NCI-H774 (cell line): Measurements from ENCODE around the gene PCDHGB1.
"Not testable (repeated sequence)": the region's sequence is repeated elsewhere in the genome, so short reads cannot be mapped to it uniquely, and the experiment has no call there.

Experiments used
- DNase-seq: peaks from one replicate; lab custom pipeline; 2025; lab: John Stamatoyannopoulos, UW

Gene PCDHGB1

DNA sequence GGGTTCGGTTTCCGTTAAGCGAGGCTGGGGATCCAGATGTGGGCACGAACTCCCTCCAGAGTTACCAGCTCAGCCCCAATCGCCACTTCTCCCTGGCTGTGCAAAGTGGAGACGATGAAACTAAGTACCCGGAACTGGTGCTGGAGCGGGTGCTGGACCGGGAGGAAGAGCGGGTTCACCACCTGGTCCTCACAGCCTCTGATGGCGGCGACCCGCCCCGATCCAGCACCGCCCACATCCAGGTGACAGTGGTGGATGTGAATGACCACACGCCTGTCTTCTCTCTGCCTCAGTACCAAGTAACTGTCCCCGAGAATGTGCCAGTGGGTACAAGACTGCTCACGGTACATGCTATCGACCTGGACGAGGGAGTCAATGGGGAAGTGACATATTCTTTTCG lies 33.4 kb downstream of the PCDHGB1 start:
- DNase-seq, result no peak

DNA sequence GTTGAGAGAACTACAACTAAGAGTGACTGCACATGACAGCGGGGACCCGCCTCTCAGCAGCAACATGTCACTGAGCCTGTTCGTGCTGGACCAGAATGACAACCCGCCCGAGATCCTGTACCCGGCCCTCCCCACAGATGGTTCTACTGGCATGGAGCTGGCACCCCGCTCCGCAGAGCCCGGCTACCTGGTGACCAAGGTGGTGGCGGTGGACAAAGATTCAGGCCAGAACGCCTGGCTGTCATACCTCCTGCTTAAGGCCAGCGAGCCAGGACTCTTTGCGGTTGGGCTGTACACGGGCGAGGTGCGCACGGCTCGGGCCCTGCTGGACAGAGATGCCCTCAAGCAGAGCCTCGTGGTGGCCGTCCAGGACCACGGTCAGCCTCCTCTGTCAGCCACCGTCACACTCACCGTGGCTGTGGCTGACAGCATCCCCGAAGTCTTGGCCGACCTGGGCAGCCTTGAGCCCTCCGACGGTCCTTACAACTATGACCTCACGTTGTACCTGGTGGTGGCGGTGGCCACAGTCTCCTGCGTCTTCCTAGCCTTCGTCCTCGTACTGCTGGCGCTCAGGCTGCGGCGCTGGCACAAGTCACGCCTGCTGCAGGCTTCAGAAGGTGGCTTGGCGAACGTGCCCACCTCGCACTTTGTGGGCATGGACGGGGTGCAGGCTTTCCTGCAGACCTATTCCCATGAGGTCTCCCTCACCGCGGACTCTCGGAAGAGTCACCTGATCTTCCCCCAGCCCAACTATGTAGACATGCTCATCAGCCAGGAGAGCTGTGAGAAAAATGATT lies 34.8 kb downstream of the PCDHGB1 start:
- no peak for DNase-seq

DNA sequence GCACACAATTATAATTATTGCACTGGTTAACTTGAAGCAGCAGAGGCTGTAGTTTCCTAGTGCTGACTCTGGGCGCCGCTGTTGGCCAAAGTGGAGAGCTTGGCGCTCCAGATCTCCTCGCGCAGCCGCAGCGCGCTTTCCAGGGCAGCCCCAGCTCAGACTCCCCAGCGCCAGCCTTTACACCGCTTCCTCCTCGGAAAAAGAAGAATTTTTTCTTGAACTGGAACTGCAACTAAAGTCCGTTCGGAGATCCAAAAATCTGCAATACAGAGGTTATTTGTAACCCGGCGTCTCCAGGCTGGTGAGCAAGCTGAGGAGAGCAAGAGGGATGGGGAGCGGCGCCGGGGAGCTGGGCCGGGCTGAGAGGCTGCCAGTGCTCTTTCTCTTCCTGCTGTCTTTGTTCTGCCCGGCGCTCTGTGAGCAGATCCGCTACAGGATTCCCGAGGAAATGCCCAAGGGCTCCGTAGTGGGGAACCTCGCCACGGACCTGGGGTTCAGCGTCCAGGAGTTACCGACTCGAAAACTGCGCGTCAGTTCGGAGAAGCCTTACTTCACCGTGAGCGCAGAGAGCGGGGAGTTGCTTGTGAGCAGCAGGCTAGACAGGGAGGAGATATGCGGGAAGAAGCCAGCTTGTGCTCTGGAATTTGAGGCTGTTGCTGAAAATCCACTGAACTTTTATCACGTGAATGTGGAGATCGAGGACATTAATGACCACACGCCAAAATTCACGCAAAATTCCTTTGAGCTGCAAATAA lies 37.8 kb downstream of the PCDHGB1 start, which contains the start of gene PCDHGB4:
TSS of gene PCDHGB4 (plus strand) at position 142 of the 755 bp plus-strand sequence. CDS start at position 329, 187 bp downstream.
- not testable (repeated sequence) for DNase-seq

DNA sequence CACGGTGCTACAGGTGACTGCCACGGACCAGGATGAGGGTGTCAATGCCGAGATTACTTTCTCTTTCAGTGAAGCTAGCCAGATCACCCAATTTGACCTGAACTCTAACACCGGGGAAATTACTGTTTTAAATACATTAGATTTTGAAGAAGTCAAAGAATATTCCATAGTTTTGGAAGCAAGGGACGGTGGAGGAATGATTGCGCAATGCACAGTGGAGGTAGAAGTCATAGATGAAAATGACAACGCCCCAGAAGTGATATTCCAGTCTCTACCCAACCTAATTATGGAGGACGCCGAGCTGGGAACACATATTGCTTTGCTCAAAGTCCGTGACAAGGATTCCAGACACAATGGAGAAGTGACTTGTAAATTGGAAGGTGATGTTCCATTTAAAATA lies 38.8 kb downstream of the PCDHGB1 start:
- no peak for DNase-seq

DNA sequence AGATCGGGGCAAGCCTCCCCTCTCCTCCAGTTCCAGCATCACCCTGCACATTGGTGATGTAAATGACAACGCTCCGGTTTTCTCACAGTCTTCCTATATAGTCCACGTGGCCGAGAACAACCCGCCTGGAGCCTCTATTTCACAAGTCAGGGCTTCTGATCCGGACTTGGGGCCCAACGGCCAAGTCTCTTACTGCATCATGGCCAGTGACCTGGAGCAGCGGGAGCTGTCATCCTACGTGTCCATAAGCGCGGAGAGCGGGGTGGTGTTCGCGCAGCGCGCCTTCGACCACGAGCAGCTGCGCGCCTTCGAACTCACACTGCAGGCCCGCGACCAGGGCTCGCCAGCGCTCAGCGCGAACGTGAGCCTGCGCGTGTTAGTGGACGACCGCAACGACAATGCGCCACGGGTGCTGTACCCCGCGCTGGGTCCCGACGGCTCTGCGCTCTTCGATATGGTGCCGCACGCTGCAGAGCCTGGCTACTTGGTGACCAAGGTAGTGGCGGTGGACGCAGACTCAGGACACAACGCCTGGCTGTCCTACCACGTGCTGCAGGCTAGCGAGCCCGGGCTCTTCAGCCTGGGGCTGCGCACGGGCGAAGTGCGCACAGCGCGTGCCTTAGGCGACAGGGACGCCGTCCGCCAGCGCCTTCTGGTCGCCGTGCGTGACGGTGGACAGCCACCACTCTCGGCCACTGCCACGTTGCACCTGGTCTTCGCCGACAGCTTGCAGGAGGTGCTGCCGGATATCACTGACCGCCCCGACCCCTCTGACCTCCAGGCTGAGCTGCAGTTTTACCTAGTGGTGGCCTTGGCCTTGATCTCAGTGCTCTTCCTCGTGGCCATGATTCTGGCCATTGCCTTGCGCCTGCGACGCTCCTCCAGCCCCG lies 39.5 kb downstream of the PCDHGB1 start:
- no peak for DNase-seq

DNA sequence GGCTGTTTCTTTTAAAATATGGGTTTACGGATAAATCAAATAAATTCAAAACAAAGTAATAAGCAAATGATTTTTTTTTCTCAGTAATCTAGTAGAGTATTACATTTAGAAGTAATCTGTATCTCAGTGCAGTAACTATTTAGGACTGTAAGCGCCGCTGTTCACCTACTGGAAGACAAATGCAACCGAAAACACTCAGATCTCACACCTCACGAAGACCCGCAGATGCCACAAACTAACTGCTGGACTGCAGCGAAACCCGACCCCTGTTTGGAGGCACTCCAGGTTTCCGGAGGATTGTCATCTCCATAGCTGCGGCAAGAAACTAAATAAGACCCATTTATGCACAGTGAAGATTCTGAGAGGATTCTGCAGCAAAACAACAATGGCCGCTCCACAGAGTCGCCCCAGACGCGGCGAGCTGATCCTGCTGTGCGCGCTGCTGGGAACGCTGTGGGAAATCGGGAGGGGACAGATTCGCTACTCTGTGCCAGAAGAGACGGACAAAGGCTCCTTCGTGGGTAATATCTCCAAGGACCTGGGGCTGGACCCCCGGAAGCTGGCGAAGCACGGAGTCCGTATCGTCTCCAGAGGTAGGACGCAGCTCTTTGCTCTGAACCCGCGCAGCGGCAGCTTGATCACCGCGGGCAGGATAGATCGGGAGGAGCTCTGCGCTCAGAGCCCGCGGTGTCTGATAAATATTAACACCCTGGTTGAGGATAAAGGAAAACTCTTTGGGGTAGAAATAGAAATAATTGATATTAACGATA lies 42.7 kb downstream of the PCDHGB1 start, which contains the start of gene PCDHGA8:
TSS of gene PCDHGA8 (plus strand) at position 205 of the 770 bp plus-strand sequence. CDS start at position 386, 181 bp downstream.
- no peak for DNase-seq

DNA sequence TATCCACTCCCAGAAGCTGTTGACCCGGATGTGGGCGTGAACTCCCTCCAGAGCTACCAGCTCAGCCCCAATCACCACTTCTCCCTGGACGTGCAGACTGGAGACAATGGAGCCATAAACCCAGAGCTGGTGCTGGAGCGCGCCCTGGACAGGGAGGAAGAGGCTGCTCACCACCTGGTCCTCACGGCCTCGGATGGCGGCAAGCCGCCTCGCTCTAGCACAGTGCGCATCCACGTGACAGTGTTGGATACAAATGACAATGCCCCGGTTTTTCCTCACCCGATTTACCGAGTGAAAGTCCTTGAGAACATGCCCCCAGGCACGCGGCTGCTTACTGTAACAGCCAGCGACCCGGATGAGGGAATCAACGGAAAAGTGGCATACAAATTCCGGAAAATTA lies 43.4 kb downstream of the PCDHGB1 start:
- no peak for DNase-seq

DNA sequence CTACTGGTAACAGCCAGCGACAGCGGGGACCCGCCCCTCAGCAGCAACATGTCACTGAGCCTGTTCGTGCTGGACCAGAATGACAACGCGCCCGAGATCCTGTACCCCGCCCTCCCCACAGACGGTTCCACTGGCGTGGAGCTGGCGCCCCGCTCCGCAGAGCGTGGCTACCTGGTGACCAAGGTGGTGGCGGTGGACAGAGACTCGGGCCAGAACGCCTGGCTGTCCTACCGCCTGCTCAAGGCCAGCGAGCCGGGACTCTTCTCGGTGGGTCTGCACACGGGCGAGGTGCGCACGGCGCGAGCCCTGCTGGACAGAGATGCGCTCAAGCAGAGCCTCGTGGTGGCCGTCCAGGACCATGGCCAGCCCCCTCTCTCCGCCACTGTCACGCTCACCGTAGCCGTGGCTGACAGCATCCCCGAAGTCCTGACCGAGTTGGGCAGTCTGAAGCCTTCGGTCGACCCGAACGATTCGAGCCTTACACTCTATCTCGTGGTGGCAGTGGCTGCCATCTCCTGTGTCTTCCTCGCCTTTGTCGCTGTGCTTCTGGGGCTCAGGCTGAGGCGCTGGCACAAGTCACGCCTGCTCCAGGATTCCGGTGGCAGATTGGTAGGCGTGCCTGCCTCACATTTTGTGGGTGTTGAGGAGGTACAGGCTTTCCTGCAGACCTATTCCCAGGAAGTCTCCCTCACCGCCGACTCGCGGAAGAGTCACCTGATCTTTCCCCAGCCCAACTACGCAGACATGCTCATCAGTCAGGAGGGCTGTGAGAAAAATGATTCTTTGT lies 44.7 kb downstream of the PCDHGB1 start:
- not testable (repeated sequence) for DNase-seq

DNA sequence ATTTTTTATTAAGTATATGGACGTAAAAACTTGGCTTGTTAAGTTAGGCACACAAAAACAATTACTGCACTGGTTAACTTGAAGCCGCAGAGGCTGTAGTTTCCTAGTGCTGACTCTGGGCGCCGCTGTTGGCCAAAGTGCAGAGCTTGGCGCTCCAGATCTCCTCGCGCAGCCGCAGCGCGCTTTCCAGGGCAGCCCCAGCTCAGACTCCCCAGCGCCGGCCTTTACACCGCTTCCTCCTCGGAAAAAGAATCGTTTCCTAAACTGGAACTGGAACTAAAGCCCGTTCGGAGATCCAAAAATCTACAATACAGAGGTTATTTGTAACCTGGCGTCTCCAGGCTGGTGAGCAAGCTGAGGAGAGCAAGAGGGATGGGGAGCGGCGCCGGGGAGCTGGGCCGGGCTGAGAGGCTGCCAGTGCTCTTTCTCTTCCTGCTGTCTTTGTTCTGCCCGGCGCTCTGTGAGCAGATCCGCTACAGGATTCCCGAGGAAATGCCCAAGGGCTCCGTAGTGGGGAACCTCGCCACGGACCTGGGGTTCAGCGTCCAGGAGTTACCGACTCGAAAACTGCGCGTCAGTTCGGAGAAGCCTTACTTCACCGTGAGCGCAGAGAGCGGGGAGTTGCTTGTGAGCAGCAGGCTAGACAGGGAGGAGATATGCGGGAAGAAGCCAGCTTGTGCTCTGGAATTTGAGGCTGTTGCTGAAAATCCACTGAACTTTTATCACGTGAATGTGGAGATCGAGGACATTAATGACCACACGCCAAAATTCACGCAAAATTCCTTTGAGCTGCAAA lies 48.1 kb downstream of the PCDHGB1 start, which contains the start of gene PCDHGB5:
TSS of gene PCDHGB5 (plus strand) at position 192 of the 796 bp plus-strand sequence. CDS start at position 373, 181 bp downstream.
- not testable (repeated sequence) for DNase-seq

DNA sequence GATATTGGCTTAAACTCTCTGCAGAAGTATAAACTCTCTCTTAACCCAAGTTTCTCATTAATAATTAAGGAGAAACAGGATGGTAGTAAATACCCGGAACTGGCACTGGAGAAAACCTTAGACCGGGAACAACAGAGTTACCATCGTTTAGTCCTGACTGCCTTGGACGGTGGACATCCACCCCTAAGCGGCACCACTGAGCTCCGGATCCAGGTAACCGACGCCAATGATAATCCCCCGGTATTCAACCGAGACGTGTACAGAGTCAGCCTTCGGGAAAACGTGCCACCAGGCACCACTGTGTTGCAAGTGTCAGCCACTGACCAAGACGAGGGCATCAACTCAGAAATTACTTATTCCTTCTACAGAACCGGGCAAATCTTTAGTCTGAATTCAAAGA lies 48.7 kb downstream of the PCDHGB1 start:
- DNase-seq, result no peak

DNA sequence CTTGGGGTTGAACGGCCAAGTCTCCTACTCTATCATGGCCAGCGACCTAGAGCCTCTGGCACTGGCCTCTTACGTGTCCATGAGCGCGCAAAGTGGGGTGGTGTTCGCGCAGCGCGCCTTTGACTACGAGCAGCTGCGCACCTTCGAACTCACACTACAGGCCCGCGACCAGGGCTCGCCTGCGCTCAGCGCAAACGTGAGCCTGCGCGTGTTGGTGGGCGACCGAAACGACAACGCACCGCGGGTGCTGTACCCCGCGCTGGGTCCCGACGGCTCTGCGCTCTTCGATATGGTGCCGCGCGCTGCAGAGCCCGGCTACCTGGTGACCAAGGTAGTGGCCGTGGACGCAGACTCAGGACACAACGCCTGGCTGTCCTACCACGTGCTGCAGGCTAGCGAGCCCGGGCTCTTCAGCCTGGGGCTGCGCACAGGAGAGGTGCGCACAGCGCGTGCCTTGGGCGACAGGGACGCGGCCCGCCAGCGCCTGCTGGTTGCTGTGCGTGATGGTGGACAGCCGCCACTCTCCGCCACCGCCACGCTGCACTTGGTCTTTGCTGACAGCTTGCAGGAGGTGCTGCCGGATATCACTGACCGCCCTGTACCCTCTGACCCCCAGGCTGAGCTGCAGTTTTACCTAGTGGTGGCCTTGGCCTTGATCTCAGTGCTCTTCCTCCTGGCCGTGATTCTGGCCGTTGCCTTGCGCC lies 49.8 kb downstream of the PCDHGB1 start:
- no peak for DNase-seq
